CD4-positive, alpha-beta T cell treated with Interleukin-6 at 100 ng/mL for 8 hours (primary cell): ENCODE data around the gene SERPINA4.

Experiments
- DNase-seq: peaks from one replicate; pipeline ENCODE4 v3.0.0-alpha.2; 2020; ENCODE audit warnings: mixed read lengths, low spot score

The SERPINA4 gene

GRCh38 chr14:94560751-94561655, at the start of gene SERPINA4:
TSS of gene SERPINA4 (plus strand) at chr14:94561442. CDS start at chr14:94563483, 2,041 bp downstream.
- DNase-seq: no peak

- DNase-seq: no peak
Observed at GRCh38 chr14:94514351-94514750, 46.9 kb upstream of the SERPINA4 start.

GRCh38 chr14:94515426-94515825, 45.8 kb upstream of the SERPINA4 start:
- DNase-seq: no peak

- DNase-seq: no peak
Observed at GRCh38 chr14:94515856-94516255, 45.4 kb upstream of the SERPINA4 start.

- DNase-seq: no peak
Observed at GRCh38 chr14:94517248-94517640, 44.0 kb upstream of the SERPINA4 start.

GRCh38 chr14:94517641-94518257, 43.5 kb upstream of the SERPINA4 start:
- DNase-seq: no peak

- no peak for DNase-seq
Observed at GRCh38 chr14:94521375-94522114, 39.7 kb upstream of the SERPINA4 start.

- no peak for DNase-seq
Observed at GRCh38 chr14:94522115-94522724, 39.0 kb upstream of the SERPINA4 start.

- no peak for DNase-seq
Observed at GRCh38 chr14:94523265-94523664, 38.0 kb upstream of the SERPINA4 start.

- DNase-seq: no peak
Observed at GRCh38 chr14:94524093-94524492, 37.1 kb upstream of the SERPINA4 start.

- no peak for DNase-seq
Observed at GRCh38 chr14:94531187-94531586, 30.1 kb upstream of the SERPINA4 start.

GRCh38 chr14:94532447-94532846, 28.8 kb upstream of the SERPINA4 start:
- no peak for DNase-seq

GRCh38 chr14:94535506-94535905, 25.7 kb upstream of the SERPINA4 start:
- DNase-seq: no peak

GRCh38 chr14:94536836-94537235, 24.4 kb upstream of the SERPINA4 start:
- DNase-seq: no peak

- no peak for DNase-seq
Observed at GRCh38 chr14:94538070-94538740, 23.0 kb upstream of the SERPINA4 start.

GRCh38 chr14:94539181-94539580, 22.1 kb upstream of the SERPINA4 start:
- DNase-seq: no peak

- no peak for DNase-seq
Observed at GRCh38 chr14:94540031-94540794, 21.0 kb upstream of the SERPINA4 start.

GRCh38 chr14:94541234-94541975, 19.8 kb upstream of the SERPINA4 start:
- no peak for DNase-seq

- DNase-seq: no peak
Observed at GRCh38 chr14:94542111-94542810, 19.0 kb upstream of the SERPINA4 start.
